Endothelial cell of umbilical vein (primary cell): ENCODE results near the gene PIANP. TPM values are rescaled to one million over a fixed set of nuclear protein-coding genes. Genes with fewer than 3 reads are reported as not detected.

Source experiments
- BruUV-seq: library from RNA; stranded (reverse); fragments of 400-500 nt; replicated peaks from 2 replicates; lab custom pipeline; 2021; lab: Mats Ljungman, UMichigan
- CTCF ChIA-PET: fragments of 300-600, 350-600 bp; sonication (Branson Sonifier 250); formaldehyde crosslinking; loops from one replicate; lab custom pipeline; 2021; ENCODE audit warnings: antibody characterized with exemption, inconsistent platforms; lab: Charles Lee
- POLR2A ChIA-PET: fragments of 300-600, 350-600 bp; sonication (Branson Sonifier 250); formaldehyde crosslinking; loops from one replicate; lab custom pipeline; 2021; ENCODE audit warnings: antibody characterized with exemption, inconsistent platforms; lab: Charles Lee
- DNase-seq: peaks from one replicate; pipeline ENCODE4 v3.0.0-alpha.2; 2011; ENCODE audit warnings: low read depth, low spot score
- FAIRE-seq: peaks from 2 replicates; lab custom pipeline; 2011; peaks lifted over from hg19 to GRCh38; lab: Jason Lieb, UNC
- H2AFZ ChIP-seq: 2 replicates; pipeline ENCODE4 v1.6.0; 2012; ENCODE audit warnings: low read depth, low read length, control low read depth, inconsistent platforms
- H3K27ac ChIP-seq: 2 replicates; pipeline ENCODE4 v1.5.1; 2011; ENCODE audit warnings: low read depth, mild to moderate bottlenecking, control low read depth, low read length, moderate library complexity; ENCODE audit not compliant: insufficient read depth
- H3K27me3 ChIP-seq, 2 experiments: 2 replicates each; pipeline versions ENCODE4 v1.6.0 to v1.6.1; 2011; ENCODE audit warnings: low read length in 2 of 2, mixed read lengths in 1 of 2; ENCODE audit not compliant: control insufficient read depth in 2 of 2, insufficient read depth in 2 of 2
- H3K36me3 ChIP-seq, 2 experiments: 2 replicates in 1 of 2; 3 replicates in 1 of 2; pipeline ENCODE4 v1.5.1; 2011; ENCODE audit warnings: low read length in 2 of 2, mild to moderate bottlenecking in 1 of 2, moderate library complexity in 1 of 2; ENCODE audit not compliant: control insufficient read depth in 2 of 2, insufficient read depth in 2 of 2; ENCODE audit errors: extremely low read depth in 1 of 2
- H3K4me1 ChIP-seq: 3 replicates; pipeline ENCODE4 v1.5.1; 2011; ENCODE audit warnings: mild to moderate bottlenecking, low read length; ENCODE audit not compliant: control insufficient read depth, insufficient read depth; ENCODE audit errors: extremely low read depth
- H3K4me2 ChIP-seq: 2 replicates; pipeline ENCODE4 v1.6.1; 2011; ENCODE audit warnings: low read length, control low read depth, mixed read lengths; ENCODE audit not compliant: insufficient read depth
- H3K4me3 ChIP-seq, 3 experiments: fragments of 200-600 bp in 1 of 3; sonication (generic), shearing (Covaris generic) in 1 of 3; replicated peaks in 1 of 3; 2 replicates each; pipeline ENCODE4 v1.5.1; 2011 to 2016; ENCODE audit warnings: control low read depth in 3 of 3, low read length in 3 of 3, mild to moderate bottlenecking in 2 of 3, inconsistent platforms in 1 of 3, low read depth in 1 of 3, moderate library complexity in 1 of 3; ENCODE audit not compliant: insufficient read depth in 1 of 3
- H3K79me2 ChIP-seq: 2 replicates; pipeline ENCODE4 v1.6.0; 2012; ENCODE audit warnings: low read length, inconsistent platforms; ENCODE audit not compliant: control insufficient read depth, insufficient read depth
- H3K9ac ChIP-seq: replicated peaks from 2 replicates; pipeline ENCODE3; 2011; ENCODE audit warnings: low read length, control low read depth; ENCODE audit not compliant: insufficient read depth; ENCODE audit errors: extremely low read depth
- H3K9me1 ChIP-seq: replicated peaks from 3 replicates; pipeline ENCODE4 v1.6.0; 2011; ENCODE audit warnings: mild to moderate bottlenecking, low read length; ENCODE audit not compliant: control insufficient read depth, insufficient read depth; ENCODE audit errors: extremely low read depth
- H3K9me3 ChIP-seq: replicated peaks from 2 replicates; pipeline ENCODE4 v1.5.1; 2012; ENCODE audit warnings: low read length, inconsistent platforms; ENCODE audit not compliant: control insufficient read depth, insufficient read depth
- H4K20me1 ChIP-seq: replicated peaks from 2 replicates; pipeline ENCODE3; 2011; ENCODE audit warnings: mild to moderate bottlenecking, low read length; ENCODE audit not compliant: control insufficient read depth, insufficient read depth; ENCODE audit errors: extremely low read depth
- EZH2 ChIP-seq: IDR thresholded peaks from 2 replicates; pipeline ENCODE4 v1.6.1; 2012; ENCODE audit warnings: borderline replicate concordance, low read depth, mild to moderate bottlenecking, moderate library complexity, low read length, inconsistent platforms; ENCODE audit not compliant: severe bottlenecking
- FOS ChIP-seq: IDR thresholded peaks from 2 replicates; pipeline ENCODE4 v1.6.1; 2011; ENCODE audit warnings: mild to moderate bottlenecking, low read length, moderate library complexity, borderline replicate concordance; ENCODE audit not compliant: insufficient read depth
- GATA2 ChIP-seq: IDR thresholded peaks from 2 replicates; pipeline ENCODE4 v1.7.0; 2011; ENCODE audit warnings: low read depth, mild to moderate bottlenecking, moderate library complexity, mixed read lengths, low read length; ENCODE audit not compliant: insufficient read length, insufficient read depth
- JUN ChIP-seq: IDR thresholded peaks from 2 replicates; pipeline ENCODE4 v1.6.1; 2011; ENCODE audit warnings: borderline replicate concordance, low read depth; ENCODE audit not compliant: insufficient read length, insufficient read depth
- MYC ChIP-seq: IDR thresholded peaks from one replicate; pipeline ENCODE4 v1.6.1; 2011; ENCODE audit warnings: mild to moderate bottlenecking, low read depth, low read length
- POLR2A ChIP-seq: IDR thresholded peaks from 2 replicates; pipeline ENCODE4 v1.6.1; 2012; ENCODE audit warnings: low read depth, mild to moderate bottlenecking, control low read depth, low read length
- POLR2AphosphoS5 ChIP-seq: IDR thresholded peaks from 2 replicates; pipeline ENCODE4 v1.6.1; 2012; ENCODE audit warnings: low read depth, mild to moderate bottlenecking, control low read depth, low read length, moderate library complexity; ENCODE audit not compliant: insufficient read depth
- dilution Hi-C: fragments of 300-500 bp; cut with MboI; formaldehyde crosslinking; loops from one replicate; pipeline ENCODE4 v1.15.0; 2019; ENCODE audit warnings: low sequenced_read_pairs; ENCODE audit not compliant: extremely low pct_ligation_motif_present
- intact Hi-C: fragments of 100-400 bp; cut with micrococcal nuclease; formaldehyde crosslinking; loops from one replicate; pipeline ENCODE4 v1.10.0; 2022
- polyA plus RNA-seq, 4 experiments: library from polyadenylated mRNA; depleted of rRNA in 3 of 4; stranded (reverse) in 3 of 4; unstranded in 1 of 4; fragments of >200 nt; gene quantifications; 2 replicates each; pipeline versions ENCODE4 v1.2.1 to v1.2.3, GENCODE V29; 2011 to 2012; ENCODE audit warnings: missing spikeins in 1 of 4
- total RNA-seq: library from RNA; stranded (reverse); gene quantifications from 2 replicates; pipeline ENCODE4 v1.2.3, GENCODE V29; 2021
- TF ChIP-seq, protein P1 (sequence below), 2 donors: IDR thresholded peaks; 1 replicate in 1 of 2; 2 replicates in 1 of 2; pipeline ENCODE4 v1.5.1; 2011; ENCODE audit warnings: low read length in 2 of 2, mild to moderate bottlenecking in 2 of 2, moderate library complexity in 2 of 2, control low read depth in 1 of 2, inconsistent platforms in 1 of 2, low read depth in 1 of 2; ENCODE audit not compliant: insufficient read depth in 1 of 2; ENCODE audit errors: extremely low read depth in 1 of 2
- TF ChIP-seq, protein P2 (sequence below): IDR thresholded peaks from 2 replicates; pipeline ENCODE4 v1.6.1; 2011; ENCODE audit not compliant: insufficient read depth, insufficient read length

Gene PIANP
- total and polyA plus RNA-seq, 2 donors (not counting 3 experiments of a cell fraction or from before 2014, with no cell fraction given): 0.10 to 0.55 TPM

DNA sequence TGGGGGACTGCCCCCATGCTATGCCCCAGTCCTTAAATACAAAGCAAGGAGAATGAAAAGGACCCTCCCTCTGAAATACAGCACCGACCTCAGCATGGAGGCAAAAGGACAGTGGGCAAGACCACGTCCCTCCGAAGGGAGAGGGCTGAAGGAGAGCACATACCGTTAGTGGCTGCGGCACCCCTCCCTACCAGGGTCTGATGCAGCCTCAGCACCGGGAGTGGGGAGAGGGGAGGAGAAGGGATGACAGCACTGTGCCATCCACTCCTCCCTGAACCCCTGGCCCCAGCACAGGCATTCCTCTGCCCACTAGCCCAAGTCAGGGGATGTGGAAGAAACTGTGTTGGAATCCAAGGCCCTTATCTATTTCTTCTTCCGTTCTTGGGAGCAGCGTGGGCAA lies 49.8 kb downstream of the PIANP start:
- ChIA-PET POLR2A (no interaction called here), CTCF (no interaction called here)
- H3K4me3 ChIP-seq: no peak overlapping the region
- TF ChIP-seq, protein P1, sequence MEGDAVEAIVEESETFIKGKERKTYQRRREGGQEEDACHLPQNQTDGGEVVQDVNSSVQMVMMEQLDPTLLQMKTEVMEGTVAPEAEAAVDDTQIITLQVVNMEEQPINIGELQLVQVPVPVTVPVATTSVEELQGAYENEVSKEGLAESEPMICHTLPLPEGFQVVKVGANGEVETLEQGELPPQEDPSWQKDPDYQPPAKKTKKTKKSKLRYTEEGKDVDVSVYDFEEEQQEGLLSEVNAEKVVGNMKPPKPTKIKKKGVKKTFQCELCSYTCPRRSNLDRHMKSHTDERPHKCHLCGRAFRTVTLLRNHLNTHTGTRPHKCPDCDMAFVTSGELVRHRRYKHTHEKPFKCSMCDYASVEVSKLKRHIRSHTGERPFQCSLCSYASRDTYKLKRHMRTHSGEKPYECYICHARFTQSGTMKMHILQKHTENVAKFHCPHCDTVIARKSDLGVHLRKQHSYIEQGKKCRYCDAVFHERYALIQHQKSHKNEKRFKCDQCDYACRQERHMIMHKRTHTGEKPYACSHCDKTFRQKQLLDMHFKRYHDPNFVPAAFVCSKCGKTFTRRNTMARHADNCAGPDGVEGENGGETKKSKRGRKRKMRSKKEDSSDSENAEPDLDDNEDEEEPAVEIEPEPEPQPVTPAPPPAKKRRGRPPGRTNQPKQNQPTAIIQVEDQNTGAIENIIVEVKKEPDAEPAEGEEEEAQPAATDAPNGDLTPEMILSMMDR (IDR thresholded peaks at IDR 0.05; ENCODE audit: extremely low read depth in 1 of 2, insufficient read depth in 1 of 2, low read depth in 1 of 2, low read length in 2 of 2): no peak
- no peak for TF ChIP-seq GATA2
- no peak for TF ChIP-seq POLR2AphosphoS5
- no peak for TF ChIP-seq MYC
- no peak for TF ChIP-seq POLR2A
- TF ChIP-seq FOS: no peak
- TF ChIP-seq JUN: no peak
- TF ChIP-seq EZH2: no peak
- TF ChIP-seq, protein P2, sequence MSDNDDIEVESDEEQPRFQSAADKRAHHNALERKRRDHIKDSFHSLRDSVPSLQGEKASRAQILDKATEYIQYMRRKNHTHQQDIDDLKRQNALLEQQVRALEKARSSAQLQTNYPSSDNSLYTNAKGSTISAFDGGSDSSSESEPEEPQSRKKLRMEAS: no peak
- H3K27ac ChIP-seq: no peak overlapping the region
- H2AFZ ChIP-seq: no peak overlapping the region
- H3K4me2 ChIP-seq: no peak overlapping the region
- peaks cover 3% of the 10 kb centered on the region for H4K20me1 ChIP-seq
- H3K9ac ChIP-seq: no peak overlapping the region
- peaks cover 3% of the 10 kb centered on the region for H3K4me1 ChIP-seq
- no peaks in the 10 kb centered on the region for H3K27me3 ChIP-seq
- no peak for FAIRE-seq
- H3K9me1 ChIP-seq: no peaks in the 10 kb centered on the region
- H3K79me2 ChIP-seq: no peaks in the 10 kb centered on the region
- dilution Hi-C loops: no loop called here
- intact Hi-C loops: no loop called here
- H3K36me3 ChIP-seq: peaks cover 10 to 21% of the 10 kb centered on the region in 2 experiments
- BruUV-seq: no TSS peak
- H3K9me3 ChIP-seq: no peaks in the 10 kb centered on the region
- no peak for DNase-seq
